GM19239 (cell line): ENCODE data around the gene BMPR1A.
"Not testable (repeated sequence)": the region's sequence is repeated elsewhere in the genome, so short reads cannot be mapped to it uniquely, and the experiment has no call there.

Experiments
- DNase-seq: peaks from one replicate; pipeline ENCODE4 v3.0.0; 2011; ENCODE audit warnings: low spot score; ENCODE audit not compliant: insufficient read length
- FAIRE-seq: peaks from 2 replicates; lab custom pipeline; 2011; peaks lifted over from hg19 to GRCh38; lab: Jason Lieb, UNC

Gene BMPR1A

GRCh38 chr10:86946213-86947155, 190.1 kb downstream of the BMPR1A start:
- DNase-seq = no peak

DNA sequence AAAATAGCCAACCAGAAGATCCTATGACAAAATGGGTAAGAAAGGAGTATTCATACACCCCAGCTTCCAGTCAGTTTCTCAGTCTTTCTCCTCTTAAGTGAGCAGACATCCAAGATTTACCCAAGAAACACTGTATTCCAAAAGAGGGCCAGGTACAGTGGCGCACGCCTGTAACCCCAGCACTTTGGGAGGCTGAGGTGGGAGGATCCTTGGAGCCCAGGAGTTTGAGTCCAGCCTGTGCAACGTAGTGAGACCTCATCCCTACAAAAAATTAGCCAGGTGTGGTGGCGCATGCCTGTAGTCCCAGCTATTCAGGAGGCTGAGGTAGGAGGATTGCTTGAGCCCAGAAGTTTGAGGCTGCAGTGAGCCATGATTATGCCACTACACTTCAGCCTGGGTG, 191.4 kb downstream of the BMPR1A start:
- not testable (repeated sequence) for FAIRE-seq, DNase-seq

More at GRCh38 chr10:86946213-86947155, 190.1 kb downstream of the BMPR1A start:
- FAIRE-seq = no peak

DNA sequence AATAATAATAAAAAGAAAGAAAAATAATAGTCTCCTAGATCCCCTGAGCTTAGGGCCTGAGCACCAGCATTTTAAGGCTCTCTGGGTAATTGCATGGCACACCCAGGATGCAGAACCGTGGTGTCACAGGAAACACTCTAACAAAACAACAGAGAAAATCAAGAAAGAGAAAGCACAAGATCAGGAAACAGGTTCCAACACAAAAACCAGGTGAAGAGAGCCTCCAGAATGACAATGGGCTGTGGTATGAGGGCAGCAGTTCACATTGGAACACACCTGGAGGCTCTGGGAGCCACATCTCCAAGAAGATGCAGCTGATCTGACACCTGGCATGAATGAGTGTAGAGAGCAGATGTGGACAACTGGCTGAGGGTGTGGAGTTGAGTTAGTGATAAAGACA, 193.9 kb downstream of the BMPR1A start:
- no peak for FAIRE-seq
- DNase-seq = no peak

- DNase-seq = no peak
- FAIRE-seq = no peak
Observed at GRCh38 chr10:86951184-86951761, 194.9 kb downstream of the BMPR1A start.

DNA sequence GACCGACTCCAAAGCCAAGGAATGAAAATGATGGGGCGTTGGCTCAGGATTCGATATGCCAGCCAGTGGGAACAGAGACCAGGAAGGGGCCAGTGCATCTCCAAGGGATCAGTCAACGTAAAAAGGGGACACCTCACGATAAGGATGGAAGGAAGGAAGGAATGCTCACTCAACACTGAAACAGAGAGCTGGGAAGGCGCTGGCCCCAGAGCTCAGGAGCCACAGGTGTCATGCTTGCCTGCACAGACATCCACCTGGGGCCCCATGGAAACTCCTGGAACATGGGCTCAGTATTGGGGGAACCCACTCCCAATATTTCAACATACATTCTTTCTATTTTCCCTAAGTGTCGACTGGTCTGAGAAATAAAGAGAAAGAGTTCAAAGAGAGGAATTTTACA, 195.7 kb downstream of the BMPR1A start:
- FAIRE-seq (no peak), DNase-seq (no peak)

DNA sequence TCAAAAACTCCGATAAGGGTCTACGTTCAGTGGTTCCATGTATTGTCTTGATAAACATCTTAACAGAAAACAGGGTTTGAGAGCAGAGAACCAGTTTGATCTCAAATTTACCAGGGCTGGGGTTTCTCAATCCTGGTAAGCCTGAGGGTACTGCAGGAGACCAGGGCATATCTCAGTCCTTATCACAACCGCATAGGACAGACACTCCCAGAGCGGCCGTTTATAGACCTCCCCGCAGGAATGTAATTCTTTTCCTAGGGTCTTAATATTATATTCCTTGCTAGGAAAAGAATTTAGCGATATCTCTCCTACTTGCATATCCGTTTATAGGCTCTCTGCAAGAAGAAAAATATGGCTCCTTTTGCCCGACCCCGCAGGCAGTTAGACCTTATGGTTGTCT, 196.3 kb downstream of the BMPR1A start:
- DNase-seq, FAIRE-seq: not testable (repeated sequence)

DNA sequence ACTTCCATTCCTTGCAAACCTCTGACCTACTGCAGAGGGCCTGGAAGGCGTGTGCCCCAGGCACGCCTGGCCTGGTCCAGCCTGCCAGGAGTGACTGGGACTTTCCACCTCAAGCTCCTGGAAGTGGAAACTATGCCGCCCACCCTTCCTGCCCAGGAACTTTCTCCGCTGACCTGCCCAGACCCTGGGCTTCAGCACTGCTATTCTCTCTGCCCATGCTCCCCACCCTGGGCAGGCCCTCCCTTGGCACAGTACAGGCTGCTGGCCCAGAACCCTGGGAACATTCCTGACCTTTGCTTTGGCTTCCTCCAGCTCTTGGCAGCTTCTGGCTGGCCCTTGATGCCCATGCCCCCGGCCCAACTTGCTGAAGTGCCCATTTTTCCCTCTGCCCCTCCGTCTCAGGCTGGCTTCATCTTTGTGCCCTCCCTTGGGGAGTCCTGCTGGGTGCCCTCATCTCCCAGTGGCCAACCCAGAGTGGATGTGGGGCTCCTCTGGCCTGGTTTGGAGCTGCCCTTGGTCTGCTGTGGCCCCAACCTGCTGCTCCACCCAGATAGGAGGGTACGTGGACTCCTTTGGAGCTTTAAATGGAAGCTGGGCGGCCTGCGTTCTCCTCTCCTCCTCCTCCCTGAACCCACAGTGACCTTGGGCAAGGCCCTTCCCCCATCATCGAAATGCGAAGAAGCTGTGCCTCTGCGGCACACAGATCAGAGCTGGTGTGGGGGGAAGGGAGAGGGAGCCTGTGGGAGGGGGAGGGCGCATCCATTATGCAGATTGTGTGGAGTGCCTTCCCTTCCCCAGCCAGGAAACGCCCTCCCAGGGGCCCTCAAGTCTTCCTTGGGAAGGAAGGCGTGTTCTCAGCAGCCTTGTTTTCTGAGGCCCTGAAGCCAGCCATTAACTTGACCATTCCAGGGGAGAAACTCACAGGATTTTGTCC, 197.6 kb downstream of the BMPR1A start:
- DNase-seq = no peak
- no peak for FAIRE-seq

- FAIRE-seq (no peak), DNase-seq (no peak)
Observed at GRCh38 chr10:86954681-86955500, 198.5 kb downstream of the BMPR1A start.

DNA sequence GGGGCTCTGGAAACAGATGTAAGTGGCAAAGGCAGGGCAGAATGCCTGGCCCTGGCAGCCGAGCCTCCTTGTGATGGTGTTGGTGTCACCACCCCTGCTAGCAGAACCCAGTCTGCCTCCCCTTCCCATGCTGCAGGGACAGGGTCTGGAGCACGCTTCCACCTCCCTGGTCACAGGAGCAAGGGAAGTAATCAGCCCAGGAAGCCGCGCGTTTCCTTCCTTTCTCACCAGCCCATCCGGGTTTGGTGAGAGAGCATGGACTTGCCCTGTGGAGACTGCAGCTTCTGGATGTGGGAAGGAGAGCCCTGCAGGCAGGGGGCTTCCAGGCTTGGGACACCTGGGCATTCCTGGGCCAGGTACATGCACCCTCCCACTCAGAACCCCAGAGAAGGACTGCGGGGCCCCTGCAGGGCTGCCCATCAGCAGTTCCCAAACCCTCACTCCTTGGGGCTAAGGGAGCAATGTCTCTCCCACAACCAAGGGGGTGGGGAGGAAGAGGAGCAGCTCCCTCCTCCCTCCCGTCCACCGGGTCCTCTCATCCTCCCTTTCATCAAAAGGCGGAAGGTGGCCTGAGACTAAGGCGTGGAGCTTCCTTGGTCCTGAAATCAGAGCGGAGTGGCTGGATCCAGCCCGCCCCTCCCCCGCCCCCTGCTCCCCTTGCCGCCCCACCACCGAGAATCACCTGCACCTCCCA, 199.2 kb downstream of the BMPR1A start:
- DNase-seq = no peak
- FAIRE-seq = no peak

DNA sequence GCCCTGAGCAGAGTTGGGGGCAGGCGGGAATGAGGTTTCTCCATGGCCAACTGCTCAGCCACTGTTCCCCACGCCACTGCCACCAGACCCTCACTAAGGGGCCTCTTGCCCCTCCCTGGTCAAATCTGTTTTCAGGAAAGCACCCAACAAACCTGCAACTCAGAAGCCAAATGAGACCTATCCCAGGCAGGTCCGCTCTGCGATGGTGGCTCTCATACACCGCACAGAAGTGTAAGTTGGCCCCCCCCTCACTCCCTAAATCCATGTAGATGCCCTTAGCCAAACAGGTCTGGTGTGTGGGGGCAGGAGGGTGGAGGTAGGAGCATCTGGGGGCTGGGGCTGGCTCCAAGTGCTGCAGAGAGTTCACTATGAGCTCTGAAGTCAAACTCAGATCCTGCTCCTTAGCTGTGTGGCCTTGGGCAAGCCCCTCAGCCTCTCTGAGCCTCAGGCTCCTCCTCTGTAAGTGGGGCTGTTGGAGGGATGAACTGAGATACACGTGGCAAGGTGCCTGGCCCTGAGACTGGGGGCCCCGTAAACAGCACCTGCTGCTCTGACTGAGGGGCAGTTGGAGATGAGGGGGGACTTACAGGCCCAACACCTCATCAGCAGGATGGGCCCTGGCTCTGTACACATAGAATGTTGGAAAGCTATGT, 199.9 kb downstream of the BMPR1A start:
- DNase-seq = no peak
- FAIRE-seq = no peak

GRCh38 chr10:86956848-86957448, 200.5 kb downstream of the BMPR1A start:
- FAIRE-seq = no peak
- no peak for DNase-seq

DNA sequence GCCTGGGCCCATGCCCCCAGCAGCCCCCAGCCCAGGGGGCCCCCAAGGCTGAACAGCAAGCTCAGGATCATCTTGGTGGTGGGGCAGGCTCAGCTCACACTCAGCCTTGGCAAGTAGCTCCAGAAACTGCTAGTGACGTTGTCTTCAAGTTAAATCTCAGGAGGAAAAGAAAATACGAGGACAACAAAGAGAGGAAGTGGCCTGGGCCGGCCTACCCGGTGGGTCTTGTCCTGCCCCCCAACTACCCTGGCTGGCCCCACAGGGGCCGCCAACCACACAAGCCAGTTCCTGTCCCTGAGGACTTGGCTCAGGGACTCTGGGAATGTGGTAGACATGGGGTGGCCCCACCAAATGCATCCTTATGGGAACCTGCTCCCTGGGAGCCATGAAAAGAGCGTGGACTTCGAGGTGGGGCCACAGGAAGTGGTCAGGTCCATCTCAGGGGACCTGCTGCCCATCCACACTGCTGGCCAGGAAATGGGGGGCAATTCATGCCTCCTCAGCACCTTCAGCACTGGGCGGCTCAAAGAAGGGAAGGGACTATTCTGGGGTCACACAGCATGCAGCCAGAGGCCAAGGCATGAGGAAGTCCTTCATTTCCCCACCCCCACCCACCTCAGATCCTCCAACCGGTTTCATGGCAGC, 201.2 kb downstream of the BMPR1A start, which contains the start of gene MMRN2:
Gene MMRN2 (minus strand): TSS at position 145 of the 645 bp plus-strand sequence. CDS start 74 bp downstream, at position 71.
- DNase-seq = no peak
- FAIRE-seq = no peak

DNA sequence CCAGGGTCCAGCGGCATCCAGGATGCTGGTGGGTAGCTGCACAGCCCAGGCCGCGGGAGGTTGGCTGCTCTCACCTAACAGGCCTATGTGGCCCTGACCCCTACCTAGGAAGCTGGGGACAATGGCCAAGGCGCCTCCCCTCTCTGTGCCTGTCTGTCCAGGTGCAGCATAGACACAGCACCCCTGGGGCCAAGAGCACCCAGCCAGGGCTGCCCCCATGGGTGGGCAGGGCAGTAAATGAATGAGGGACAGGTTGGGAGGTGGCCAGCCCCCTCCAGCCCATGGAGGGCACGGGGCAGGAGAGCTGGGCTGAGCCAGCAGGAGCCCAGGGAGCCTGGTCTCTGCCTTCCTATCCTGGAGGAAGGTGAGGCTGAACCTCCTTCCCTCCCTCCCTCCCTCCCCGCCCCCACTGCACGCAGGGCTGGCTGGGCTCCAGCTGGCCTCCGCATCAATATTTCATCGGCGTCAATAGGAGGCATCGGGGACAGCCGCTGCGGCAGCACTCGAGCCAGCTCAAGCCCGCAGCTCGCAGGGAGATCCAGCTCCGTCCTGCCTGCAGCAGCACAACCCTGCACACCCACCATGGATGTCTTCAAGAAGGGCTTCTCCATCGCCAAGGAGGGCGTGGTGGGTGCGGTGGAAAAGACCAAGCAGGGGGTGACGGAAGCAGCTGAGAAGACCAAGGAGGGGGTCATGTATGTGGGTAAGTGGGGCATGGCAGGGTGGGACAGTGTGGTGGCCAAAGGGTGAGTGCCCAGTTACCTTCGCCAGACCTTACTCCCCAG, 201.9 kb downstream of the BMPR1A start, which contains the start of gene SNCG:
Gene SNCG (plus strand): TSS at position 484 of the 785 bp plus-strand sequence. CDS start 99 bp downstream, at position 583.
- no peak for FAIRE-seq
- no peak for DNase-seq

GRCh38 chr10:86958901-86959736, 202.7 kb downstream of the BMPR1A start:
- FAIRE-seq (no peak), DNase-seq (no peak)

GRCh38 chr10:86959737-86960002, 203.3 kb downstream of the BMPR1A start:
- FAIRE-seq = no peak
- no peak for DNase-seq
